OCI-LY1 (cell line): ENCODE results near the gene ALOX5.

Experiments
- EZH2 ChIP-seq: fragments of 200-600 bp; sonication (generic), shearing (Covaris generic); IDR thresholded peaks from 2 replicates; pipeline ENCODE4 v1.8.0; 2017; ENCODE audit warnings: borderline replicate concordance, mixed run types, mild to moderate bottlenecking, antibody characterized with exemption, low read length, moderate library complexity, mixed read lengths
- TF ChIP-seq, protein P1 (sequence below): fragments of 200-600 bp; sonication (generic), shearing (Covaris generic); IDR thresholded peaks from 2 replicates; pipeline ENCODE4 v1.5.1; 2017; ENCODE audit warnings: mild to moderate bottlenecking, antibody characterized with exemption, low read length, moderate library complexity, mixed read lengths

- TF ChIP-seq, protein P1, sequence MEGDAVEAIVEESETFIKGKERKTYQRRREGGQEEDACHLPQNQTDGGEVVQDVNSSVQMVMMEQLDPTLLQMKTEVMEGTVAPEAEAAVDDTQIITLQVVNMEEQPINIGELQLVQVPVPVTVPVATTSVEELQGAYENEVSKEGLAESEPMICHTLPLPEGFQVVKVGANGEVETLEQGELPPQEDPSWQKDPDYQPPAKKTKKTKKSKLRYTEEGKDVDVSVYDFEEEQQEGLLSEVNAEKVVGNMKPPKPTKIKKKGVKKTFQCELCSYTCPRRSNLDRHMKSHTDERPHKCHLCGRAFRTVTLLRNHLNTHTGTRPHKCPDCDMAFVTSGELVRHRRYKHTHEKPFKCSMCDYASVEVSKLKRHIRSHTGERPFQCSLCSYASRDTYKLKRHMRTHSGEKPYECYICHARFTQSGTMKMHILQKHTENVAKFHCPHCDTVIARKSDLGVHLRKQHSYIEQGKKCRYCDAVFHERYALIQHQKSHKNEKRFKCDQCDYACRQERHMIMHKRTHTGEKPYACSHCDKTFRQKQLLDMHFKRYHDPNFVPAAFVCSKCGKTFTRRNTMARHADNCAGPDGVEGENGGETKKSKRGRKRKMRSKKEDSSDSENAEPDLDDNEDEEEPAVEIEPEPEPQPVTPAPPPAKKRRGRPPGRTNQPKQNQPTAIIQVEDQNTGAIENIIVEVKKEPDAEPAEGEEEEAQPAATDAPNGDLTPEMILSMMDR, result no peak
- TF ChIP-seq EZH2, result no peak
Measured at GRCh38 chr10:45487735-45488134, 113.7 kb downstream of the ALOX5 start.
